C4-2B (cell line): Measurements from ENCODE around the gene ARGLU1.

Experiments
- CTCF ChIP-seq: fragments of 450-650 bp; conservative IDR thresholded peaks from 2 replicates; pipeline ENCODE4 v1.5.1; 2017; ENCODE audit warnings: mild to moderate bottlenecking
- ZFX ChIP-seq: fragments of 450-650 bp; IDR thresholded peaks from 2 replicates; pipeline ENCODE4 v1.6.1; 2017

- no peak for TF ChIP-seq CTCF
- TF ChIP-seq ZFX: no peak
These were observed 60.2 kb downstream of the ARGLU1 start for GRCh38 chr13:106507560-106508274.
